Measurements from ENCODE around the gene FSIP2. TPM values are rescaled to one million over a fixed set of nuclear protein-coding genes. Genes with fewer than 3 reads are reported as not detected.

Gene FSIP2
- total RNA-seq, 1 donor from 2014 or later, result 0.86 TPM

GRCh38 chr2:185736210-185736609 lies 2.4 kb upstream of the FSIP2 start:
- Histone ChIP-seq H3K9ac (ENCODE audit: low read length) (no peak overlapping the region), H3K4me3 (ENCODE audit: insufficient read depth, low read depth, low read length) (no peak overlapping the region), H3K4me2 (ENCODE audit: low read length) (no peak overlapping the region), H3K27ac (ENCODE audit: low read depth, low read length) (no peak overlapping the region), H2AFZ (ENCODE audit: low read depth, low read length) (no peak overlapping the region), H3K79me2 (ENCODE audit: insufficient read depth, low read length) (no peaks in the 10 kb centered on the region), H3K27me3 (ENCODE audit: insufficient read depth, low read length) (no peaks in the 10 kb centered on the region), H3K4me1 (ENCODE audit: insufficient read depth, low read length) (no peaks in the 10 kb centered on the region), H3K9me3 (ENCODE audit: insufficient read depth, low read depth, low read length) (no peaks in the 10 kb centered on the region), H4K20me1 (ENCODE audit: insufficient read depth, low read length) (no peaks in the 10 kb centered on the region), H3K36me3 (ENCODE audit: insufficient read depth, low read length) (no peaks in the 10 kb centered on the region)
- H3K9me3 Mint-ChIP-seq (ENCODE audit: unreplicated experiment), result peaks cover 4% of the 10 kb centered on the region
- H3K27ac Mint-ChIP-seq (ENCODE audit: unreplicated experiment), result no peak overlapping the region
- H3K27me3 Mint-ChIP-seq (ENCODE audit: low read depth, unreplicated experiment), result peaks cover 5% of the 10 kb centered on the region
- FAIRE-seq, result no peak
- TF ChIP-seq EZH2 (IDR thresholded peaks at IDR 0.05; ENCODE audit: insufficient read depth, low read length), result no peak
- TF ChIP-seq CTCF (IDR thresholded peaks at IDR 0.05; ENCODE audit: insufficient read depth, low read depth, low read length), result no peak
- DNase-seq (ENCODE audit: low read depth), result no peak
- no peak overlapping the region for H3K4me3 Mint-ChIP-seq (ENCODE audit: unreplicated experiment)
- H3K4me1 Mint-ChIP-seq (ENCODE audit: low read depth, unreplicated experiment), result no peaks in the 10 kb centered on the region
- H3K36me3 Mint-ChIP-seq (ENCODE audit: low read depth, unreplicated experiment), result no peaks in the 10 kb centered on the region

- Mint-ChIP-seq H3K9me3 (ENCODE audit: unreplicated experiment) (no peaks in the 10 kb centered on the region), H3K36me3 (ENCODE audit: low read depth, unreplicated experiment) (peaks cover 3% of the 10 kb centered on the region), H3K27ac (ENCODE audit: unreplicated experiment) (no peak overlapping the region), H3K4me3 (ENCODE audit: unreplicated experiment) (no peak overlapping the region), H3K4me1 (ENCODE audit: low read depth, unreplicated experiment) (no peaks in the 10 kb centered on the region), H3K27me3 (ENCODE audit: low read depth, unreplicated experiment) (no peaks in the 10 kb centered on the region)
- H3K27ac ChIP-seq (ENCODE audit: low read depth, low read length), result no peak overlapping the region
- no peaks in the 10 kb centered on the region for H3K36me3 ChIP-seq (ENCODE audit: insufficient read depth, low read length)
- TF ChIP-seq EZH2 (IDR thresholded peaks at IDR 0.05; ENCODE audit: insufficient read depth, low read length) (no peak), CTCF (IDR thresholded peaks at IDR 0.05; ENCODE audit: insufficient read depth, low read depth, low read length) (no peak)
- FAIRE-seq (no peak), DNase-seq (ENCODE audit: low read depth) (no peak)
- no peaks in the 10 kb centered on the region for H4K20me1 ChIP-seq (ENCODE audit: insufficient read depth, low read length)
- H3K9me3 ChIP-seq (ENCODE audit: insufficient read depth, low read depth, low read length), result no peaks in the 10 kb centered on the region
- no peaks in the 10 kb centered on the region for H3K4me1 ChIP-seq (ENCODE audit: insufficient read depth, low read length)
- H3K4me3 ChIP-seq (ENCODE audit: insufficient read depth, low read depth, low read length), result no peak overlapping the region
- H3K9ac ChIP-seq (ENCODE audit: low read length), result no peak overlapping the region
- H3K79me2 ChIP-seq (ENCODE audit: insufficient read depth, low read length), result no peaks in the 10 kb centered on the region
- H2AFZ ChIP-seq (ENCODE audit: low read depth, low read length), result no peak overlapping the region
- no peak overlapping the region for H3K4me2 ChIP-seq (ENCODE audit: low read length)
- no peaks in the 10 kb centered on the region for H3K27me3 ChIP-seq (ENCODE audit: insufficient read depth, low read length)
Measured at GRCh38 chr2:185745864-185746859, 7.6 kb downstream of the FSIP2 start.

GRCh38 chr2:185757356-185757755 lies 18.8 kb downstream of the FSIP2 start:
- peak; percentile 32 for DNase-seq (ENCODE audit: low read depth)
- H3K4me2 ChIP-seq (ENCODE audit: low read length), result no peak overlapping the region
- TF ChIP-seq CTCF (IDR thresholded peaks at IDR 0.05; ENCODE audit: insufficient read depth, low read depth, low read length) (no peak), EZH2 (IDR thresholded peaks at IDR 0.05; ENCODE audit: insufficient read depth, low read length) (no peak)

More at GRCh38 chr2:185757356-185757755, 18.8 kb downstream of the FSIP2 start:
- Mint-ChIP-seq H3K9me3 (ENCODE audit: unreplicated experiment) (no peaks in the 10 kb centered on the region), H3K27me3 (ENCODE audit: low read depth, unreplicated experiment) (no peaks in the 10 kb centered on the region), H3K27ac (ENCODE audit: unreplicated experiment) (no peak overlapping the region), H3K4me3 (ENCODE audit: unreplicated experiment) (no peak overlapping the region), H3K36me3 (ENCODE audit: low read depth, unreplicated experiment) (no peaks in the 10 kb centered on the region), H3K4me1 (ENCODE audit: low read depth, unreplicated experiment) (no peaks in the 10 kb centered on the region)
- Histone ChIP-seq H2AFZ (ENCODE audit: low read depth, low read length) (no peak overlapping the region), H3K27ac (ENCODE audit: low read depth, low read length) (no peak overlapping the region), H3K79me2 (ENCODE audit: insufficient read depth, low read length) (no peaks in the 10 kb centered on the region), H3K4me3 (ENCODE audit: insufficient read depth, low read depth, low read length) (no peak overlapping the region), H3K9me3 (ENCODE audit: insufficient read depth, low read depth, low read length) (no peaks in the 10 kb centered on the region), H4K20me1 (ENCODE audit: insufficient read depth, low read length) (no peaks in the 10 kb centered on the region), H3K4me1 (ENCODE audit: insufficient read depth, low read length) (no peaks in the 10 kb centered on the region), H3K9ac (ENCODE audit: low read length) (no peak overlapping the region), H3K27me3 (ENCODE audit: insufficient read depth, low read length) (no peaks in the 10 kb centered on the region), H3K36me3 (ENCODE audit: insufficient read depth, low read length) (no peaks in the 10 kb centered on the region)
- no peak for FAIRE-seq
